ENCODE results near the gene ANTXR2. TPM values are rescaled to one million over a fixed set of nuclear protein-coding genes. Genes with fewer than 3 reads are reported as not detected.
"Not testable (repeated sequence)": the region's sequence is repeated elsewhere in the genome, so short reads cannot be mapped to it uniquely, and the experiment has no call there.

The ANTXR2 gene
- 10 to 100 TPM; 20.8 to 27.6 TPM for total RNA-seq

DNA sequence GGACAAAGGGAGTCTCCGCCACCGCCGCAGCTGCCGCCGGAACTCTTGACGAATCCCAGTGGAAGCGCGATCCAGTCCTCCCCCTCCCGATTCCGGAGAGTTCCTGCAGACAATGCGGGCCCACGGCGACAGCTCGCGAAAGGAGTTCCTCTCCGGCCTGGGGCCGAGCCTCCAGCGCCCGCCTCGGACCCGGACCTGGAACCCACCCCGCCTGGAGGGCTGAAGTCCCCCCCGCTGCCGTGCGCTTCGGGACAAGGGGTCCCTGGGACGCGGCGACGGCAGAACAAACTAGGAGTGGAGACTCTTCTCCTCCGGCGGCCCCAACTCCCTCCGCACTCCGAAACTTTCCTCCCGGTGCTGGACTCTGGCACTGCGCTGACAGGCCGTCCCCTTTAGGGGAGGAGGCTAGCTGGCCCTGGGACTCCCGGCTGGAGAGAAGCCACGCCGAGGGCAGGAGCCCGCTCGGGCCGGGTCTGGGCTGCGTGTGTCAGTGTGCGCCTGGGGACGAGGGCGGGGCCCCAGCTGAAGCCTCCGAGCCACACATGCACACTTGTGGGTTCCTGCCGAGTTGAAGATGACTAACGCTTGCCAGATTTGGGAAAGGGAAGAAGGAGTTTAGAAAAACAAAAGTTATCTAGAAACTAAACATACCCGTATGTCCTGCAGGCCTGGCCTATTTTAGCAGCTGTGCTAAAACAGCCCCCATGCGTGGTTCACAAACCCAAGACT is at the start of gene ANTXR2:
Gene ANTXR2 (minus strand): TSS at position 486 of the 729 bp plus-strand sequence. CDS start 669 bp downstream, outside the sequence.
- DNase-seq, result peak; percentile 72
- Mint-ChIP-seq H3K36me3 (peaks cover 11% of the 10 kb centered on the region), H3K27me3 (peaks cover 5% of the 10 kb centered on the region), H3K9me3 (no peaks in the 10 kb centered on the region), H3K27ac (peak within 1 kb of the TSS; percentile 86), H3K4me1 (peaks cover 26% of the 10 kb centered on the region), H3K4me3 (peak within 1 kb of the TSS; percentile 94)
- ATAC-seq (ENCODE audit: low read depth), result peak; percentile 91
- POLR2A ChIA-PET, result interaction anchor here (0.7 to 3.3 kb wide), 6 partner anchors 14 to 109 kb away, joined by 3 to 14 read pairs (median 8); no protein-coding TSS in a partner anchor

GRCh38 chr4:80121815-80122214 is 48.8 kb upstream of the ANTXR2 start:
- POLR2A ChIA-PET, result interaction anchor here (0.7 kb wide), 1 partner anchor 29 kb away, joined by 6 read pairs; no protein-coding TSS in a partner anchor
- H3K4me3 Mint-ChIP-seq; ATAC-seq (ENCODE audit: low read depth); DNase-seq; H3K36me3 Mint-ChIP-seq; H3K27ac Mint-ChIP-seq; H3K27me3 Mint-ChIP-seq: not testable (repeated sequence)
- H3K9me3 Mint-ChIP-seq, result peaks cover 12% of the 10 kb centered on the region
- peaks cover 26% of the 10 kb centered on the region for H3K4me1 Mint-ChIP-seq

- ATAC-seq (ENCODE audit: low read depth); H3K27me3 Mint-ChIP-seq; H3K4me1 Mint-ChIP-seq; DNase-seq; H3K27ac Mint-ChIP-seq; H3K4me3 Mint-ChIP-seq; POLR2A ChIA-PET: not testable (repeated sequence)
- H3K9me3 Mint-ChIP-seq, result peaks cover 16% of the 10 kb centered on the region
- H3K36me3 Mint-ChIP-seq, result peaks cover 10% of the 10 kb centered on the region
Measured at GRCh38 chr4:80119620-80120019, 46.6 kb upstream of the ANTXR2 start.

DNA sequence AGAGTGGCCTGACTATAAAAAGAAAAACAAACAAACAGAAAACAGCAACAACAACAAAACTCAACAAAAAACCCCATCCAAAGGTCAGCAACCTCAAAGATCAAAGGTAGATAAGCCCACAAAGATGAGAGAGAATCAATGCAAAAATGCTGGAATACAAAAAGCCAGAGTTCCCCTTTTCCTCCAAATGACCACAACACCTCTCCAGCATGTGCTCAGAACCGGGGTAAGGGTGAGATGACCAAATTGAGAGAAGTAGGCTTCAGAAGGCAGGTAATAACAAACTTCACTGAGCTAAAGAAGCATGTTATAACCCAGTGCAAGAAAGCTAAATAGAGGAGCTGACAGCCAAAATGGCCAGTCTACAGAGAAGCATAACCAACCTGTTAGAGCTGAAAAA is 43.5 kb upstream of the ANTXR2 start:
- Mint-ChIP-seq H3K4me3 (no peak overlapping the region), H3K9me3 (peaks cover 16% of the 10 kb centered on the region), H3K4me1 (peaks cover 1% of the 10 kb centered on the region), H3K27ac (no peak overlapping the region), H3K36me3 (peaks cover 11% of the 10 kb centered on the region), H3K27me3 (peaks cover 3% of the 10 kb centered on the region)
- no peak for ATAC-seq (ENCODE audit: low read depth)
- POLR2A ChIA-PET, result no interaction called here
- no peak for DNase-seq

- H3K9me3 Mint-ChIP-seq, result peaks cover 14% of the 10 kb centered on the region
- H3K4me3 Mint-ChIP-seq, result no peak overlapping the region
- POLR2A ChIA-PET, result no interaction called here
- no peak for DNase-seq
- no peak for ATAC-seq (ENCODE audit: low read depth)
- peaks cover 11% of the 10 kb centered on the region for H3K36me3 Mint-ChIP-seq
- no peak overlapping the region for H3K27ac Mint-ChIP-seq
- H3K4me1 Mint-ChIP-seq, result peaks cover 1% of the 10 kb centered on the region
- peaks cover 3% of the 10 kb centered on the region for H3K27me3 Mint-ChIP-seq
Measured at GRCh38 chr4:80115368-80116181, 42.5 kb upstream of the ANTXR2 start.

DNA sequence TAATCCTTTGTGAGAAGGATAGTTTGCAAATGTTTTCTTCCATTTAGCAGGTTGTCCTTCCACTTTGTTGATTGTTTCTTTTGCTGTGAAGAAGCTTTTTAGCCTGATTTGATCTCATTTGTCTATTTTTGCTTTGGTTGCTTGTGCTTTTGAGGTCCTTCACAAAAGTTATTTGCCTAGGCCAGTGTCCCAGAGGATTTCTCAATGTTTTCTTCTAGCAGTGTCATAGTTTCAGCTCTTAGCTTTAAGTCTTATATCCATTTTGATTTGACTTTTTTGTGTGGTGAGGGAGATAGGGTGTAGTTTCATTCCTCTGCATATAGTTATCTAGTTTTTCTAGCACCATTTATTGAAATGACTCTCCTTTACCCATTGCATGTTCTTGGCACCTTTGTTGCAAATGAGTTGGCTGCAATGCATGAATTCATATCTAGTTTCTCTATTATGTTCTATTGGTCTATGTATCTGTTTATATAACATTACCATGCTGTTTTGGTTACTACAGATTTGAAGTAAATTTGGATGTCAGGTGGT is 41.8 kb upstream of the ANTXR2 start:
- Mint-ChIP-seq H3K4me1 (peaks cover 1% of the 10 kb centered on the region), H3K9me3 (peaks cover 14% of the 10 kb centered on the region), H3K4me3 (no peak overlapping the region), H3K27me3 (peaks cover 3% of the 10 kb centered on the region), H3K36me3 (peaks cover 11% of the 10 kb centered on the region), H3K27ac (no peak overlapping the region)
- DNase-seq (no peak), ATAC-seq (ENCODE audit: low read depth) (no peak)
- POLR2A ChIA-PET, result no interaction called here

- POLR2A ChIA-PET, result no interaction called here
- no peak overlapping the region for H3K27ac Mint-ChIP-seq
Measured at GRCh38 chr4:80113615-80114014, 40.6 kb upstream of the ANTXR2 start.

GRCh38 chr4:80112236-80112635 is 39.2 kb upstream of the ANTXR2 start:
- H3K27ac Mint-ChIP-seq, result no peak overlapping the region
- H3K27me3 Mint-ChIP-seq, result peaks cover 3% of the 10 kb centered on the region
- H3K36me3 Mint-ChIP-seq, result peaks cover 6% of the 10 kb centered on the region
- peaks cover 1% of the 10 kb centered on the region for H3K4me1 Mint-ChIP-seq
- peaks cover 9% of the 10 kb centered on the region for H3K9me3 Mint-ChIP-seq
- POLR2A ChIA-PET, result no interaction called here
- ATAC-seq (ENCODE audit: low read depth), result no peak
- H3K4me3 Mint-ChIP-seq, result no peak overlapping the region
- no peak for DNase-seq

More at GRCh38 chr4:80113615-80114014, 40.6 kb upstream of the ANTXR2 start:
- no peak for ATAC-seq (ENCODE audit: low read depth)
- H3K36me3 Mint-ChIP-seq, result peaks cover 11% of the 10 kb centered on the region
- peaks cover 3% of the 10 kb centered on the region for H3K27me3 Mint-ChIP-seq
- peaks cover 14% of the 10 kb centered on the region for H3K9me3 Mint-ChIP-seq
- H3K4me3 Mint-ChIP-seq, result no peak overlapping the region
- DNase-seq, result no peak
- H3K4me1 Mint-ChIP-seq, result peaks cover 1% of the 10 kb centered on the region

DNA sequence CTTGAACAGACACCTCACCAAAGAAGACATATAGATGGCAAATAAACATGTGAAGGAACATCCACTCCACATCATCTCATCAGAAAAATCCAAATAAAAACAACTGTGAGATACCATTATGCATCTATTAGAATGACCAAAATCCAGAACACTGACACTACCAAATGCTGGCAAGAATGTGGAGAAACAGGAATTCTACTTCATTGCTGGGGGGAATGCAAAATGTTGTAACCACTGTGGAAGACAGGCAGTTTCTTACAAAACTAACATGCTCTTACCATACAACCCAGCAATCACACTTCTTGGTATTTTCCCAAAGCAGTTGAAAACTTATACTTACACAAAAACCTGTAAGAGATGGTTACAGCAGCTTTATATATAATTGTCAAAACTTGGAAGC is 38.2 kb upstream of the ANTXR2 start:
- POLR2A ChIA-PET, result no interaction called here
- Mint-ChIP-seq H3K27ac (no peak overlapping the region), H3K4me3 (no peak overlapping the region), H3K9me3 (peaks cover 5% of the 10 kb centered on the region), H3K36me3 (peaks cover 10% of the 10 kb centered on the region), H3K27me3 (peaks cover 3% of the 10 kb centered on the region), H3K4me1 (peaks cover 1% of the 10 kb centered on the region)
- ATAC-seq (ENCODE audit: low read depth) (no peak), DNase-seq (no peak)

DNA sequence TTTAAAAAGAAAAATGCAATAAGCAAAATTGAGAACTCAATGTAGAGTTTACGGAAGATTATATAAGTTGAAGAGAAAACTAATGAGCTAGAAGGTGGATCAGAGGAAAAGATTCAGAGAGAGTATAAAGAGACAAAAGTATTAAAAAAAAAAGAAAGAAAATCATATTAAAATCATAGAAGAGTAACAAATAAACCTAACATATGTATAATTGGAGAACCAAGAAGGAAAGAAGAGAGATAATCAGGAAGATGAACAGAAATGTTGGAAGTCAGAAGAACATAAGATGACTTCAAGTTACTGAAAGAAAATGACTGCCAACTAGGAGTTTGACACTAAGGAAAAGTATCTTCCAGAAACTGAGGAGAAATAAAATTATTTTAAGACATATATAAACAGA is 34.3 kb upstream of the ANTXR2 start:
- peaks cover 1% of the 10 kb centered on the region for H3K4me1 Mint-ChIP-seq
- no peak overlapping the region for H3K4me3 Mint-ChIP-seq
- DNase-seq (no peak), ATAC-seq (ENCODE audit: low read depth) (no peak)
- POLR2A ChIA-PET, result no interaction called here
- H3K27me3 Mint-ChIP-seq, result no peaks in the 10 kb centered on the region
- H3K9me3 Mint-ChIP-seq, result peaks cover 5% of the 10 kb centered on the region
- peaks cover 7% of the 10 kb centered on the region for H3K36me3 Mint-ChIP-seq
- no peak overlapping the region for H3K27ac Mint-ChIP-seq

DNA sequence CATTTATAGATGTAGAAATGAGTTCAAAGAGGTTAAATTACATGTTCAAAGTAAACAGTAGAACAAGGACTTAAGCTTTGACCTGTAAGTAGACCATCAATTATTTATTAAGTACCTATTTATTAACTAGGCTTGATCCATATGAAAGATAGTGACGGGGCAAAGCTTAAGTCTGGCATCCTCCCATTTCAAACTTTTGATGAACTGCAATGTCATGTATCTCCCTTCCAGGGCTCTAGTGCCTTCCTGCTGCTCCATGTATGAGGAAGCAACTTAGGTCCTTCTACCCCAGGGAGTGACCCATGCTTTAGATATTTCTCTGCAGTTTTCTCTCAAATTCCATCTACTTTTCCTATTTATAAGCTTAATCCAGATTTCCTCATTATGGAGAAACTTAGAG is 31.9 kb upstream of the ANTXR2 start:
- Mint-ChIP-seq H3K9me3 (peaks cover 5% of the 10 kb centered on the region), H3K4me3 (no peak overlapping the region), H3K27me3 (no peaks in the 10 kb centered on the region), H3K36me3 (peaks cover 7% of the 10 kb centered on the region), H3K4me1 (no peaks in the 10 kb centered on the region), H3K27ac (no peak overlapping the region)
- DNase-seq (no peak), ATAC-seq (ENCODE audit: low read depth) (no peak)
- POLR2A ChIA-PET, result no interaction called here

- Mint-ChIP-seq H3K4me3 (no peak overlapping the region), H3K36me3 (peaks cover 7% of the 10 kb centered on the region), H3K4me1 (no peaks in the 10 kb centered on the region), H3K27ac (no peak overlapping the region), H3K9me3 (peaks cover 5% of the 10 kb centered on the region), H3K27me3 (no peaks in the 10 kb centered on the region)
- ATAC-seq (ENCODE audit: low read depth) (no peak), DNase-seq (no peak)
- POLR2A ChIA-PET, result no interaction called here
Measured at GRCh38 chr4:80103629-80104028, 30.6 kb upstream of the ANTXR2 start.

DNA sequence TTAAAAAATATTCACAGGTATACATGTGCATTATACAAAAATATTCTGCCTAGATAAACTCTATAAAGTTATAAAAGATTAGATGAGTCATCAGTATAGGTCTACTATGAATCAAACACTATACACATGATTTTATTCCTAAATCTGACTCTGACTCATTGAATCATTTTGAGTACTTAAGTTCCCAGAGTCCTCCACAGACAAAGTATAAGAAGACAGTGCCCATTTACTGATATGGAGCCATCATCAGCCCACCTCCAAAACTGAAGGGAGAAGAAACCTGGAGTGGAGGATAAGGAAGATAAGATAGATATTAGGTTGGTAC is 28.7 kb upstream of the ANTXR2 start:
- H3K4me3 Mint-ChIP-seq, result no peak overlapping the region
- ATAC-seq (ENCODE audit: low read depth), result no peak
- H3K4me1 Mint-ChIP-seq, result no peaks in the 10 kb centered on the region
- no peak for DNase-seq
- no peak overlapping the region for H3K27ac Mint-ChIP-seq
- H3K27me3 Mint-ChIP-seq, result peaks cover 2% of the 10 kb centered on the region
- H3K36me3 Mint-ChIP-seq, result peaks cover 5% of the 10 kb centered on the region
- H3K9me3 Mint-ChIP-seq, result peaks cover 3% of the 10 kb centered on the region
- POLR2A ChIA-PET, result no interaction called here

Data from activated naive CD8-positive, alpha-beta T cell treated with anti-CD3 and anti-CD28 coated beads, Interleukin-2, amount 10 ng/mL, durations not matched to agents 7 days and 5 days (primary cell).